ENCODE results near the gene BPIFB3. TPM values are rescaled to one million over a fixed set of nuclear protein-coding genes. Genes with fewer than 3 reads are reported as not detected.

BPIFB3 gene
- total RNA-seq, 2 experiments from 2014 or later = not detected

- Mint-ChIP-seq H3K4me3 (no peak overlapping the region), H3K4me1 (peaks cover 6% of the 10 kb centered on the region), H3K27me3 (no peaks in the 10 kb centered on the region), H3K27ac (no peak overlapping the region), H3K36me3 (no peaks in the 10 kb centered on the region), H3K9me3 (no peaks in the 10 kb centered on the region)
- DNase-seq = no peak
Measured at GRCh38 chr20:33012327-33013189, 41.1 kb upstream of the BPIFB3 start.

- H3K4me1 Mint-ChIP-seq = peaks cover 6% of the 10 kb centered on the region
- no peaks in the 10 kb centered on the region for H3K36me3 Mint-ChIP-seq
- no peak for DNase-seq
- H3K9me3 Mint-ChIP-seq = no peaks in the 10 kb centered on the region
- H3K27me3 Mint-ChIP-seq = no peaks in the 10 kb centered on the region
- H3K27ac Mint-ChIP-seq = no peak overlapping the region
- H3K4me3 Mint-ChIP-seq = no peak overlapping the region
Measured at GRCh38 chr20:33013701-33014326, 39.9 kb upstream of the BPIFB3 start.

DNA sequence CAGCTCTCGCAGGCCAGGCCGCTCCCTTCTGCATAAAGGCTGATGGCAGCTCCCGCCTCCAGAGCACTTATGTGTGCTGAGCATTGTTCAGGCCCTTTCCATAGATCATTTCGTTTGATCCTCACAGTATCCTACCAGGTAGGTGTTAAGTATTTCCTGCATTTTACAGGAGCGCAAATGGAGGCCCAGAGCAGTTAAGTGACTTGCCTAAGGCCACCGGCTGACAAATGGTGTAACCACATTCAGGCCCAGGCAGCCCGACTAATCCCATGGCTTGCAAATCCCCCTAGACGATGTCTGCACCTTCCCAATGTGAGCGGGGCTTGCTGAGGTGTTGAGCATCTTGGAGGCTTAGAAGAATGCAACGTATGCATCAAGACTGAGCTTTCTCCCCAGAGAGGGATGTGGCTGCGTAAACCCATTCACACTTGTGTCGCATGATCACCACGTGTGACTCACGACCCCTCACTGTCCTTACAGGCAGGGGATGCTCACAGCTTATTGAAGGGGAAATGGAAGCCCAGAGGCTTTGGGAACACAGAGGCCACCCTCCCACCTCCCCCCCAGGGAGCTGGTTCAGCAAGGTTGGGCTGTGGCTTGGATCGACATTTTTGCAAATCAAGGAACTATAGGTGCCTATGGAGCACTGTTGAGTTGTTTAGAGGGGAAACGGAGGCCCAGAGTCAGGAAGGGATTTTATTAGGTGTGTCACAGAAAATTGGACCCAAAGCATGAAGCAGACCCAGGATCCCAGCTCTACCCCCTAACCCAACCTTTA, 39.2 kb upstream of the BPIFB3 start:
- H3K27ac Mint-ChIP-seq = no peak overlapping the region
- H3K4me3 Mint-ChIP-seq = no peak overlapping the region
- no peak for DNase-seq
- H3K9me3 Mint-ChIP-seq = no peaks in the 10 kb centered on the region
- H3K27me3 Mint-ChIP-seq = no peaks in the 10 kb centered on the region
- H3K4me1 Mint-ChIP-seq = peaks cover 6% of the 10 kb centered on the region
- no peaks in the 10 kb centered on the region for H3K36me3 Mint-ChIP-seq

- H3K4me3 Mint-ChIP-seq = no peak overlapping the region
- H3K27me3 Mint-ChIP-seq = no peaks in the 10 kb centered on the region
- H3K27ac Mint-ChIP-seq = no peak overlapping the region
- peaks cover 6% of the 10 kb centered on the region for H3K4me1 Mint-ChIP-seq
- no peak for DNase-seq
- no peaks in the 10 kb centered on the region for H3K9me3 Mint-ChIP-seq
- no peaks in the 10 kb centered on the region for H3K36me3 Mint-ChIP-seq
Measured at GRCh38 chr20:33015114-33015484, 38.6 kb upstream of the BPIFB3 start.

- H3K27ac Mint-ChIP-seq = no peak overlapping the region
- peaks cover 6% of the 10 kb centered on the region for H3K4me1 Mint-ChIP-seq
- no peak overlapping the region for H3K4me3 Mint-ChIP-seq
- no peaks in the 10 kb centered on the region for H3K27me3 Mint-ChIP-seq
- H3K36me3 Mint-ChIP-seq = no peaks in the 10 kb centered on the region
- H3K9me3 Mint-ChIP-seq = no peaks in the 10 kb centered on the region
- no peak for DNase-seq
Measured at GRCh38 chr20:33015700-33016580, 37.8 kb upstream of the BPIFB3 start.

DNA sequence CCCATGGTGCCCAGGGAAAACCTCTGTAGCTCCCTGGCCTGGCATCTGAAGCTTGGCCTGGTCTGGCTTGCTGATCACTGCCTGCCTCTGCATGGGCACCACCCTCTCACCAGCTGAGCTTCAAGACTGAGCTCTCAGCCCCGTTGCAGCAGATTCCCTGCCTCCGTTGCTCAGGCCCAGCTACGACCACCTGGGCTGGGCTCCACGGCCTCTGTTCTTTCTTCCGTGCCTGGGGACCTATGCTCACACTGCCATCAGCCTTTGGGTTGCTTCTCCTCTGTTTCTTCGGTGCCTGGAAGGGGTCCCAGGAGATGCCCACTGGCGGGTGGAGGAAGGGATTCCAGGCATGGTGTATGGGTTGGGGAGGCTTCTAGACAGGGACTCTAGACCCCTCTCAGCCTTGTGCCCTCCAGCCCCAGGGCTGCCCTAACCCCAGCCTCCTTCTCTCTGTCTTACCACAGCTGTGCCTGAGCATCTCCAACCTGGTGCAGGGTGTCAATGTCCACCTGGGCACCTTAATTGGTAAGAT, 37.1 kb upstream of the BPIFB3 start:
- no peaks in the 10 kb centered on the region for H3K27me3 Mint-ChIP-seq

DNA sequence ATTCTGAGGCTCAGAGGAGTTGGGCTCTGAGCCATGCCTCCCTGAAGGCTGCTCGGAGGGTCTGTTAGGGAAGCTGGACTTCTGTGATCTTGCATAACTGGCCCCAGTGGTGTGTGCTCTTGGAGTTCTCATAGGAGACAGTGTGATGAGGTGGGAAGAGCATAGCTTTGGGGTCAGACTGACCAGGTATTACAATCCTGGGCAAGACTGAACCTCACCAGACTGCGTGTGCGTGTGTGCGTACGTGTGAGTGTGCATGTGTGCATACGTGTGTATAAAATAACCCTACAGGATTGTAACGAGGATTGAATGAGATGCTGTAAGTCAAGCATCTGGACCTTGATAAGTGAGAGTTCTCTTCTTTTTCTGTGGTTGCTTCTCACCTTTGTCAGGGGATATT, 36.2 kb upstream of the BPIFB3 start:
- H3K27me3 Mint-ChIP-seq = no peaks in the 10 kb centered on the region
- DNase-seq = no peak
- no peaks in the 10 kb centered on the region for H3K9me3 Mint-ChIP-seq
- no peak overlapping the region for H3K27ac Mint-ChIP-seq
- peaks cover 6% of the 10 kb centered on the region for H3K4me1 Mint-ChIP-seq
- no peak overlapping the region for H3K4me3 Mint-ChIP-seq
- H3K36me3 Mint-ChIP-seq = no peaks in the 10 kb centered on the region

More for the DNA sequence above, 37.1 kb upstream of the BPIFB3 start:
- Mint-ChIP-seq H3K9me3 (no peaks in the 10 kb centered on the region), H3K4me3 (no peak overlapping the region), H3K27ac (no peak overlapping the region), H3K36me3 (no peaks in the 10 kb centered on the region), H3K4me1 (peaks cover 6% of the 10 kb centered on the region)
- DNase-seq = no peak

DNA sequence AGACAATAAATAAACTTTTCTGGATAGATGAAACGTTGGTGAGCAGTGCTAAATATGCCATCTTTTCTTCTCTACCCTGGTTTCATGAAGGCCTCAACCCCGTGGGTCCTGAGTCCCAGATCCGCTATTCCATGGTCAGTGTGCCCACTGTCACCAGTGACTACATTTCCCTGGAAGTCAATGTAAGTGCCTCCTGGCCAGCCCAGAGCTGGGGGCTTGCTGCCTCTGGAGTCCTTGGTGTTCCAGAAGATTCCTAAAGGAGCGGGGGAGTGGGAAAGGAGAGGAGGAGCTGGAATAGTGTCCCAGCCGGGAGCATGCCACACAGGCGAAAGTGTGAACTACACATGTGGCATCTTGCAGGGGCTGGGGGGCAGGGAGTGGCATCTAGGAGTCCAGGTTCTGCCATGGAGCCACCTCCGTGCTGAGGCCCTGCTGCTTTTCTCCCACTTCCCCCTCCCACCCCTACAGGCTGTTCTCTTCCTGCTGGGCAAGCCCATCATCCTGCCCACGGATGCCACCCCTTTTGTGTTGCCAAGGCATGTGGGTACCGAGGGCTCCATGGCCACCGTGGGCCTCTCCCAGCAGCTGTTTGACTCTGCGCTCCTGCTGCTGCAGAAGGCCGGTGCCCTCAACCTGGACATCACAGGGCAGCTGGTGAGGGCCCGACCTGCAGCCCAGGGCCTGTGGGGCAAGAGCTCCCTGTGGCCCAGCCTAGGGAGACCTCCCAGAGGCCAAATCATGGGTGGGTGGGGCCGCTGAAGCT, 35.4 kb upstream of the BPIFB3 start:
- Mint-ChIP-seq H3K36me3 (no peaks in the 10 kb centered on the region), H3K27ac (no peak overlapping the region)

DNA sequence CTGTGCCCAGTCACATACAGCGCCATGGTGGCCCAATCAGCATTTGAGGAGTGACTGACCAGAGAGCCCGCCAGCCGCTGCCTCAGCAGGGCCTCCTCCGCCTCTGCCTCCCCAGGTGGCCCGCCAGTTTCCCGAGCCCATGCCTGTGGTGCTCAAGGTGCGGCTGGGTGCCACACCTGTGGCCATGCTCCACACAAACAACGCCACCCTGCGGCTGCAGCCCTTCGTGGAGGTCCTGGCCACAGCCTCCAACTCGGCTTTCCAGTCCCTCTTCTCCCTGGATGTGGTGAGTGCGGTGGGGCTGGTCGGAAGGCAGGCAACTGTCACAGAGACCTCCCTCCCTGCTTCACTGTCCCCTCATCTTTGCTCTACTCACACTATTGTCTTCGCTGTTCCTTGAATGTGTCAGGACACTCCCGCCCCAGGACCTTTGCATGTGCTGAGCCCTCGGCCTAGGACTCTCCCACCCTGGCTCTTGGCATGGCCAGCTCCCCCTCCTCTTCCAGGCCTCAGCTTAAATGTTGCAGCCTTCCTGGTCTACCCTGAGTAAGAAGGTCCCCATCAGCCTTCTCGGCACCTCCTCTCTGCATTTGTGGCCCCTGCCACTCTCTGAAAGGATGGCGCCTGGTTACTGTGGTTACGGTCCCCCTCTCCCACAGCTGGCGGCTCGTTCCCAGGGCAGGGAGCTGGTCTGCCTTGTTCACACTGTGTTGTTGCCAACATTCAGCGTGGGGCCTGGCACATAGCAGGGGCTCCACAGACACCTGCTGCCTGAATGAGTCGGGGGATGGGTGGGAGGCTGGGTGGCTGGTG, 34.0 kb upstream of the BPIFB3 start:
- DNase-seq = no peak
- Mint-ChIP-seq H3K4me3 (no peak overlapping the region), H3K4me1 (peaks cover 6% of the 10 kb centered on the region), H3K27ac (no peak overlapping the region), H3K9me3 (no peaks in the 10 kb centered on the region), H3K27me3 (no peaks in the 10 kb centered on the region), H3K36me3 (no peaks in the 10 kb centered on the region)

More for the DNA sequence above, 35.4 kb upstream of the BPIFB3 start:
- Mint-ChIP-seq H3K27me3 (no peaks in the 10 kb centered on the region), H3K4me3 (no peak overlapping the region), H3K4me1 (peaks cover 6% of the 10 kb centered on the region), H3K9me3 (no peaks in the 10 kb centered on the region)
- DNase-seq = no peak

GRCh38 chr20:33020278-33021161, 33.2 kb upstream of the BPIFB3 start:
- H3K27me3 Mint-ChIP-seq = no peaks in the 10 kb centered on the region
- DNase-seq = no peak
- H3K36me3 Mint-ChIP-seq = no peaks in the 10 kb centered on the region
- no peak overlapping the region for H3K4me3 Mint-ChIP-seq
- no peak overlapping the region for H3K27ac Mint-ChIP-seq
- no peaks in the 10 kb centered on the region for H3K9me3 Mint-ChIP-seq
- peaks cover 6% of the 10 kb centered on the region for H3K4me1 Mint-ChIP-seq

- no peaks in the 10 kb centered on the region for H3K27me3 Mint-ChIP-seq
- no peak overlapping the region for H3K4me3 Mint-ChIP-seq
- H3K27ac Mint-ChIP-seq = no peak overlapping the region
- no peaks in the 10 kb centered on the region for H3K36me3 Mint-ChIP-seq
- no peaks in the 10 kb centered on the region for H3K4me1 Mint-ChIP-seq
- no peaks in the 10 kb centered on the region for H3K9me3 Mint-ChIP-seq
- no peak for DNase-seq
Measured at GRCh38 chr20:33021879-33022278, 31.8 kb upstream of the BPIFB3 start.

DNA sequence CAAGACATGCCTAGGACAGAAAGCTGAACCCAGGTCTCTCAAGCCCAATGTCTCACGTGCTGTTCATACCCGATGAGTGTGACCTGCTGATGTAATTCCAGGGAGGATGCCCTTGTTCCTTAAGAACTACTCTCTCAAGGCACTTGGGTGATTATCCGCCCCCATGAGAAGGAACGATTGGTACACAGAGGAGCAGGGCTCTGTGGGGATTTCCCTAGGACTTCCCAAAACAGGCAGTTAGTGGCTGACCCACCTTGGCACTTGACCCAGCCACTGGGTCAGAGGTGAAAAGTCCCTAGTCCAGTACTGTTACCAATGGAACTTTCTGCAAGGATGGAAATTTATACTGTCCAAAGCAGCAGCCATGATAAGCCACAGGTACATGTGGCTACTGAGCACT, 31.4 kb upstream of the BPIFB3 start:
- Mint-ChIP-seq H3K27me3 (no peaks in the 10 kb centered on the region), H3K36me3 (no peaks in the 10 kb centered on the region), H3K27ac (no peak overlapping the region), H3K4me1 (no peaks in the 10 kb centered on the region), H3K9me3 (no peaks in the 10 kb centered on the region), H3K4me3 (no peak overlapping the region)
- DNase-seq = no peak

Measured in activated naive CD8-positive, alpha-beta T cell treated with anti-CD3 and anti-CD28 coated beads for 36 hours (primary cell).